GM12878 (cell line): ENCODE measurements around the gene MFAP4.

Experiments used
- CHD1 ChIP-seq: IDR thresholded peaks from 2 replicates; pipeline ENCODE4 v1.6.1; 2012; ENCODE audit warnings: low read depth, low read length, improper control_type of control experiment
- CTCF ChIP-seq, 3 experiments: IDR thresholded peaks in 2 of 3; conservative IDR thresholded peaks in 1 of 3; 2 replicates each; pipeline ENCODE4 v1.5.1; 2011; ENCODE audit warnings: low read depth in 3 of 3, low read length in 3 of 3, mild to moderate bottlenecking in 3 of 3, control low read depth in 2 of 3, moderate library complexity in 2 of 3, inconsistent platforms in 1 of 3, mixed read lengths in 1 of 3; ENCODE audit not compliant: control insufficient read depth in 2 of 3, insufficient read depth in 1 of 3; ENCODE audit errors: extremely low read depth in 1 of 3
- JUND ChIP-seq: IDR thresholded peaks from 2 replicates; pipeline ENCODE4 v1.6.1; 2012; ENCODE audit warnings: low read depth, mild to moderate bottlenecking, low read length, improper control_type of control experiment, moderate library complexity
- MYC ChIP-seq: IDR thresholded peaks from 2 replicates; pipeline ENCODE4 v1.6.1; 2011; ENCODE audit warnings: mild to moderate bottlenecking, low read length, moderate library complexity, inconsistent platforms; ENCODE audit not compliant: insufficient read depth, insufficient replicate concordance, insufficient read length, severe bottlenecking
- NFIC ChIP-seq: IDR thresholded peaks from 2 replicates; pipeline ENCODE4 v1.6.1; 2012; ENCODE audit warnings: low read depth, mild to moderate bottlenecking, inconsistent platforms, low read length, moderate library complexity
- POLR2AphosphoS5 ChIP-seq: IDR thresholded peaks from 2 replicates; pipeline ENCODE4 v1.6.1; 2011; ENCODE audit warnings: mild to moderate bottlenecking, low read length, inconsistent platforms
- RAD51 ChIP-seq: fragments of 450-650 bp; IDR thresholded peaks from 2 replicates; pipeline ENCODE4 v1.6.1; 2016; ENCODE audit warnings: moderate library complexity, mild to moderate bottlenecking, inconsistent platforms
- RBBP5 ChIP-seq: fragments of 200-600 bp; sonication (generic); conservative IDR thresholded peaks from 2 replicates; pipeline ENCODE4 v1.6.1; 2016
- SIN3A ChIP-seq: IDR thresholded peaks from 2 replicates; pipeline ENCODE4 v1.6.1; 2012; ENCODE audit warnings: low read depth, low read length, improper control_type of control experiment
- YY1 ChIP-seq: IDR thresholded peaks from 2 replicates; pipeline ENCODE4 v1.6.1; 2011; ENCODE audit warnings: low read depth, mild to moderate bottlenecking, low read length
- TF ChIP-seq, protein P1 (sequence below): IDR thresholded peaks from 2 replicates; pipeline ENCODE4 v1.6.1; 2012; ENCODE audit warnings: low read depth, low read length, improper control_type of control experiment
- TF ChIP-seq, protein P2 (sequence below): IDR thresholded peaks from 2 replicates; pipeline ENCODE4 v1.6.1; 2011; ENCODE audit warnings: mild to moderate bottlenecking, low read depth, low read length, moderate library complexity; ENCODE audit not compliant: insufficient replicate concordance
- TF ChIP-seq, protein P3 (sequence below): fragments of 450-650 bp; IDR thresholded peaks from 2 replicates; pipeline ENCODE4 v1.6.1; 2017; ENCODE audit warnings: low read depth, mild to moderate bottlenecking, moderate library complexity

DNA sequence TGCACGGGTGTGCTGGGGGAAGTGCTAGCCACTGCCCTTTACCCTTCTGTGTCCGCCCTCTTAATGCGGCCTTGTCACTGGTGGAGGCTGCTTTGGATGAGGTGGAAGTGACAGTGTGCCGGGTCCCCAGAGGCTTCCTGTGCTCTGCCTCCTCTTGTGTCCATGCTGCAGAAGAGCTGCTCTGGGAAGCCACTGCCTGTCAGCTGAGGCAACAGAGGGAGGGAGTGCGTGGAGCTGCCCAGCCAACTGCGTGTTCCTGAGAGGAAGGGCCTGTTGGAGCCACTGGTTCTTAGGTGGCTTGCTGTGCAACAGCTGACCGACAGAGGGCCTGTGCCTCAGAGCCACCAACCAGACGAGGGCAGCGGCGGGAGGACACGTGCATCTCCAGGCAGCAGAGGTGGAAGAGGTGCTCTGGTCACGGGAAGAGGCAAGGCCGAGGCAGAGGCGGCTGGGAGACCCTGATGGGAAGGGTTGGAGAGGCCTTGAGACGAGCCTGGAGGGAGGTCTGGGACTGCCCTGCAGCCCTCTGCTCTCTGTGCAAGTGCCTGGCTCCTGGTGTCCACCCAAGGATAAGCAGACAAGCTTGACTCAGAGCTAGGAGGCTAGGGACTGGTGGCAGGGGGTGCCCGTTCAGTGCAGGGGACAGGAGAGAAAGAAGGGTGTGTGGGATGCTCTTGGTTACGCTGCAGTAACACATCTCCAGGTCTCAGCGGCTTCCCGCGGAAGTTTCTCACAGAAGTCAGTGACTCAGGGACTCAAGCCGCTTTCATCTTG lies 49.9 kb downstream of the MFAP4 start:
- TF ChIP-seq, protein P1, sequence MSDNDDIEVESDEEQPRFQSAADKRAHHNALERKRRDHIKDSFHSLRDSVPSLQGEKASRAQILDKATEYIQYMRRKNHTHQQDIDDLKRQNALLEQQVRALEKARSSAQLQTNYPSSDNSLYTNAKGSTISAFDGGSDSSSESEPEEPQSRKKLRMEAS: no peak
- no peak for TF ChIP-seq SIN3A
- no peak for TF ChIP-seq CHD1
- no peak for TF ChIP-seq CTCF (IDR thresholded peaks at IDR 0.05 in 2 of 3, conservative IDR thresholded peaks at IDR 0.05 in 1 of 3; ENCODE audit: control insufficient read depth in 2 of 3, extremely low read depth in 1 of 3, insufficient read depth in 1 of 3, low read depth in 3 of 3, low read length in 3 of 3)
- TF ChIP-seq RAD51: no peak
- TF ChIP-seq, protein P2, sequence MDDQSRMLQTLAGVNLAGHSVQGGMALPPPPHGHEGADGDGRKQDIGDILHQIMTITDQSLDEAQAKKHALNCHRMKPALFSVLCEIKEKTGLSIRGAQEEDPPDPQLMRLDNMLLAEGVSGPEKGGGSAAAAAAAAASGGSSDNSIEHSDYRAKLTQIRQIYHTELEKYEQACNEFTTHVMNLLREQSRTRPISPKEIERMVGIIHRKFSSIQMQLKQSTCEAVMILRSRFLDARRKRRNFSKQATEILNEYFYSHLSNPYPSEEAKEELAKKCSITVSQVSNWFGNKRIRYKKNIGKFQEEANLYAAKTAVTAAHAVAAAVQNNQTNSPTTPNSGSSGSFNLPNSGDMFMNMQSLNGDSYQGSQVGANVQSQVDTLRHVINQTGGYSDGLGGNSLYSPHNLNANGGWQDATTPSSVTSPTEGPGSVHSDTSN: no peak
- TF ChIP-seq POLR2AphosphoS5: no peak
- TF ChIP-seq JUND: no peak
- no peak for TF ChIP-seq NFIC
- TF ChIP-seq RBBP5: no peak
- TF ChIP-seq, protein P3, sequence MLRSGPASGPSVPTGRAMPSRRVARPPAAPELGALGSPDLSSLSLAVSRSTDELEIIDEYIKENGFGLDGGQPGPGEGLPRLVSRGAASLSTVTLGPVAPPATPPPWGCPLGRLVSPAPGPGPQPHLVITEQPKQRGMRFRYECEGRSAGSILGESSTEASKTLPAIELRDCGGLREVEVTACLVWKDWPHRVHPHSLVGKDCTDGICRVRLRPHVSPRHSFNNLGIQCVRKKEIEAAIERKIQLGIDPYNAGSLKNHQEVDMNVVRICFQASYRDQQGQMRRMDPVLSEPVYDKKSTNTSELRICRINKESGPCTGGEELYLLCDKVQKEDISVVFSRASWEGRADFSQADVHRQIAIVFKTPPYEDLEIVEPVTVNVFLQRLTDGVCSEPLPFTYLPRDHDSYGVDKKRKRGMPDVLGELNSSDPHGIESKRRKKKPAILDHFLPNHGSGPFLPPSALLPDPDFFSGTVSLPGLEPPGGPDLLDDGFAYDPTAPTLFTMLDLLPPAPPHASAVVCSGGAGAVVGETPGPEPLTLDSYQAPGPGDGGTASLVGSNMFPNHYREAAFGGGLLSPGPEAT: no peak
- TF ChIP-seq MYC: no peak
- no peak for TF ChIP-seq YY1
